GM12872 (cell line): ENCODE results near the gene UGT3A1.

Experiments
- CTCF ChIP-seq: IDR thresholded peaks from 3 replicates; pipeline ENCODE4 v1.5.1; 2011; ENCODE audit warnings: low read depth, mild to moderate bottlenecking, low read length, moderate library complexity; ENCODE audit not compliant: insufficient read depth

UGT3A1 gene

DNA sequence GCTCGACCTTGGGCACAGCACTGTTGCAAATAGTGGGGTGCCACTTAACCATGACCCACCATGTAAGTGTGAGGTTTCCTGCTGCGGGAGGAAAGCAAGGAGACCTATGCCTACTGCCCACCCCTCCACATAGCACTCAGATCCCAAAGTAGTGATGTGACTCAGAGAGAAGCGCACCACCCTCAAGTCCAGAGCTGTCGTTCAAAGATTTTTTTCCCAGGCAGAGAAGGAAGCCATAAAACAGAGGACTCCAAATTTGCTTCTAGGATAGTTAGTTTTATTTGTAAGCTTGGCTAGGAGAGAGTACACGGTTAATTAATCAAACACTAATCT, 19.3 kb downstream of the UGT3A1 start:
- TF ChIP-seq CTCF = no peak

DNA sequence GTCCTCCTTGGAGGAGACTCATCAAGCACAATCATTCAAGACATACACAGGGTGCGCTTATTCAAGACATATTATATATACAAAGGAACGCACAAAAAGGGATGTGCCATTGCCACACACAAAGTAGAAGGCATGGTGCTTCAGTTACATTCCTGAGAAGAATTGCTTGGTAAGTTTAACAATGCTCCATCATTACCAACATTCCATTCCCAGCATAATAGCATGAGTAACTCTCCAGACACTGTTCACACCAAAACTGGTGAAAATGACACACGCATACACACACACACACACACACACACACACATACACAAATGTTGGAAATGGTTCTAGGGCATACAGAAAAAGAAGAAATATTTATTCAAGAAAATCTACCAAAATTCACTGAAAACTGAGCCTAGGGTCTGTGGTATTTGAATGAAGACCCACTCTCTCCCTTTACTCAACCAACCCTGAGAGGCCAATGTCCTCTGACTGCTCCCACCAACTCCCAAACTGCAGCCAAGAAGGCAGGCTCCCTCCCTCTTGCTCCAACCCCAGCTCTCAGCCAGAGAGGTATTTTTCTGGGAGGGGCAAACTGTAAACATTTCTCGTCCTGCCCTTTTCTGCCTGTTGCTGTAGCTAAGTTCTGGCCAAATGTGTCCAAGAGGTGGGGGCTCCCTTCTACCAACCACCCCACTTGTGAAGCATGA, 19.9 kb downstream of the UGT3A1 start:
- no peak for TF ChIP-seq CTCF

GRCh38 chr5:35963381-35963843, 27.8 kb downstream of the UGT3A1 start:
- peak; percentile 50; the same call in 2 of the 3 replicates for TF ChIP-seq CTCF

DNA sequence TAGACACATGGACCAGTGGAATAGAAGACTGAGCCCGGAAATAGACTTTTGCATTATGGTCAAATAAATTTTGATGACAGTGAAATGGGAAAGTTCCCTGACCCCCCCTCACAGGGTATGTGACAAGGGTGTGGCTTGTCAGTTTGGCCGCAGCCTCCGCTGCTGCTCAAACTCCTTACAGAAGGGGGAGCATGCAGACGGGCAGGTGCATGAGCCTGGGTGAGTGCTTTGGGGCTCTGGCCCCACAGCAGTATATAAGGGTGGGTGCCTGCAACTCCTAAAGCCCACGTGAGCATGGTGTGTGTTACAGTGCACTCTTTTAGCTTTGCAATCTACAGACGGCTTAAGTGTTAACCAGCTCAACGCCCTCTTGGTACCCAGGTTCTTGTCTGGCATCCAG, 30.9 kb downstream of the UGT3A1 start:
- no peak for TF ChIP-seq CTCF

- no peak for TF ChIP-seq CTCF
Measured at GRCh38 chr5:35956429-35956828, 34.8 kb downstream of the UGT3A1 start.

DNA sequence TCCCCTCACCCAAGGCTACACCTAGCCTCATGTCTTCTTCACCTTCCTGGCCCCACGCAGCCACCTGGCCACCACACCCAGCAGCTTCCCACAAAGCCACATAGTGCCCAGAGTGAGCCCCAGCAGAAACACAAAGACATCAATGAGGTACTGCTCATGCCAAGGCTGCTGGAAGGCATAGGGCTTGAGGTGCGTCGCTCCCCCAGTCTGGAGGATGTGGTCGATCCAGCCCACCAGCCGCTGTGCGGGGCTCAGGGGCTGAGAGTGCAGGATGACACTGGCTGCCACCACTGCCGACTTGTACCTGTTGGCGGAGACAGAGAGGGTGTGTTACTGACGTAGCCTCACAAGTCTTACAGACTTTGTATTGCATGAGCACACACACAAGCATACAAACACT, 37.0 kb downstream of the UGT3A1 start:
- no peak for TF ChIP-seq CTCF

GRCh38 chr5:35947085-35947484, 44.1 kb downstream of the UGT3A1 start:
- no peak for TF ChIP-seq CTCF
